SK-MEL-5 (cell line): ENCODE data around the gene DUSP3. TPM values are rescaled to one million over a fixed set of nuclear protein-coding genes. Genes with fewer than 3 reads are reported as not detected.

Experiments used
- DNase-seq: peaks from one replicate; pipeline ENCODE4 v3.0.0-alpha.2; 2016; ENCODE audit warnings: low read depth, low spot score
- in situ Hi-C: cut with HindIII; loops from 2 replicates; pipeline ENCODE4 v1.10.0; 2016; ENCODE audit warnings: low sequenced_read_pairs, high pct_unique_total_duplicates, low pct_unique_long_range_greater_than_20kb
- total RNA-seq: library from RNA; depleted of rRNA; stranded (reverse); fragments of >200 nt; shearing (Covaris generic); gene quantifications from 2 replicates; pipeline ENCODE4 v1.2.3, GENCODE V29; 2014; rRNA removed

The DUSP3 gene
- total RNA-seq, 1 experiment from 2014 or later = 151 TPM

GRCh38 chr17:43722269-43722619 lies 56.5 kb downstream of the DUSP3 start:
- no peak for DNase-seq
- in situ Hi-C loops = no loop called here

- in situ Hi-C loops = no loop called here
- DNase-seq = peak; percentile 20
These were observed 57.1 kb downstream of the DUSP3 start for GRCh38 chr17:43721537-43722268.

DNA sequence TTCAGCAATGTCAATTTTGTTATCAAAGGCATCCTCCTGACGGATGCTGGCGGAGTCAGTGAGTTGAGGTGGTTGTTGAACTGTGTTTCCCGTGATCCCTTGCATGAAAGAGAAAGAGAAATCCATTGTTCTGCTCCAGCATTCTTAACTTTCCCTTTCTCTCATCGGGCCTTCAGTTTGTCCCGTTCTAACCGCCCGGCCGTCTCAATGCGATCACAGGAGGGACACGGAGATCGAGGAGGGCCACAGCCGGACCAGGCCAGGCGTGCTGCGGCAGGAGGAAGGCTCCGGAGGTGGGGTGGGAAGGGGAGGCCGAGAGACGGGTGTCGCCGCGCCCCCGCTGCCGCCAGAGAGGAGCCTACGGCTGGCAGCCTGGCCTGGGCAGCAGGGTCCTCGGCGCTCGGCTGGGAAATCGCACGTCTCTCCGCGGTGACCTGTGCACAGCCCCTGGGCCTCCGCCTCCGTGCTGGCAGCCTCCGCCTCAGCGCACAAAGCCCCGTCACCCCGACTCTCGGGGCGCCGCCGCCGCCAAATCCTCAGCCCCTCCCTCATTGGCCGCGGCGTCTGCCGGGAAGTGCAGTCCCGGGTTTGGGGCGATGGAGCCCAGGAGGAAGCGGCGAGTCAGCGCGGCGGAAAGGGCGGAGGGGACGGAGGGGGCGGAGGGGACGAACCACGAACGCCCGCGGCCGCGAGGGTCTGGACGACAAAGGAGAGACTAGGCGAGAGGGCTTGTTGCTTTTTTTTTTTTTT lies 58.3 kb downstream of the DUSP3 start:
- in situ Hi-C loops = no loop called here

GRCh38 chr17:43719578-43719977 lies 59.2 kb downstream of the DUSP3 start:
- in situ Hi-C loops = no loop called here
- no peak for DNase-seq

More for the DNA sequence above, 58.3 kb downstream of the DUSP3 start:
- DNase-seq = peak; percentile 17

GRCh38 chr17:43718544-43718943 lies 60.2 kb downstream of the DUSP3 start:
- DNase-seq = peak; percentile 45
- in situ Hi-C loops = no loop called here

- DNase-seq = no peak
- in situ Hi-C loops = no loop called here
These were observed 60.9 kb downstream of the DUSP3 start for GRCh38 chr17:43717913-43718312.

Other genes starting within 250 kb of the DUSP3 start
- 154 and 164 TPM in 2 replicates for gene ETV4, start 232.6 kb downstream of the DUSP3 start, total RNA-seq
- gene MEOX1, start 117.1 kb downstream of the DUSP3 start, total RNA-seq = not detected in 2 replicates
- not detected in 2 replicates for gene SOST, start 20.2 kb downstream of the DUSP3 start, total RNA-seq
- 0.05 and 0.19 TPM in 2 replicates for gene CFAP97D1, start 1.5 kb upstream of the DUSP3 start, total RNA-seq
- gene MPP3, start 54.2 kb upstream of the DUSP3 start, total RNA-seq = 4.0 and 6.3 TPM in 2 replicates
- not detected in 2 replicates for gene CD300LG, start 68.2 kb upstream of the DUSP3 start, total RNA-seq
- gene MPP2, start 128.6 kb upstream of the DUSP3 start, total RNA-seq = 1.8 TPM in 2 replicates
- 1.3 TPM in 1 of 2 replicates, not detected in the other for gene PPY, start 163.5 kb upstream of the DUSP3 start, total RNA-seq
- not detected in 2 replicates for gene PYY, start 175.0 kb upstream of the DUSP3 start, total RNA-seq
- gene NAGS, start 225.6 kb upstream of the DUSP3 start, total RNA-seq = 0.96 and 1.8 TPM in 2 replicates
- 72.6 and 77.1 TPM in 2 replicates for gene TMEM101, start 236.0 kb upstream of the DUSP3 start, total RNA-seq